GM10266 (cell line): ENCODE measurements around the gene ARHGAP26.

ENCODE experiments used
- DNase-seq: peaks from one replicate; pipeline ENCODE4 v3.0.0; 2012; ENCODE audit errors: extremely low spot score
- CTCF ChIP-seq: IDR thresholded peaks from 2 replicates; pipeline ENCODE4 v1.5.1; 2012; ENCODE audit warnings: mild to moderate bottlenecking, low read depth; ENCODE audit not compliant: control insufficient read depth, insufficient read depth; ENCODE audit errors: missing control alignments

ARHGAP26 gene

GRCh38 chr5:142785206-142785605, 15.0 kb downstream of the ARHGAP26 start:
- no peak for TF ChIP-seq CTCF
- no peak for DNase-seq

- TF ChIP-seq CTCF, result no peak
- no peak for DNase-seq
These were observed 19.0 kb downstream of the ARHGAP26 start for GRCh38 chr5:142789206-142789605.

GRCh38 chr5:142792012-142792864, 22.1 kb downstream of the ARHGAP26 start:
- no peak for TF ChIP-seq CTCF
- DNase-seq, result no peak

- no peak for DNase-seq
- TF ChIP-seq CTCF, result no peak
These were observed 22.7 kb downstream of the ARHGAP26 start for GRCh38 chr5:142792865-142793232.

GRCh38 chr5:142794537-142794936, 24.4 kb downstream of the ARHGAP26 start:
- TF ChIP-seq CTCF, result no peak
- no peak for DNase-seq

GRCh38 chr5:142795251-142795650, 25.1 kb downstream of the ARHGAP26 start:
- DNase-seq, result no peak
- no peak for TF ChIP-seq CTCF

- no peak for TF ChIP-seq CTCF
- no peak for DNase-seq
These were observed 26.4 kb downstream of the ARHGAP26 start for GRCh38 chr5:142796492-142797109.
